Middle frontal gyrus (tissue), 1 donor: ENCODE results near the gene ANKRD36.
"Not testable (repeated sequence)": the region's sequence is repeated elsewhere in the genome, so short reads cannot be mapped to it uniquely, and the experiment has no call there.

Experiments
- DNase-seq: peaks from one replicate; pipeline ENCODE4 v3.0.0-alpha.2; 2015; ENCODE audit warnings: low spot score; ENCODE audit errors: extremely low spot score

ANKRD36 gene

GRCh38 chr2:97112320-97113049 is 468 bp upstream of the ANKRD36 start:
- DNase-seq: not testable (repeated sequence)

GRCh38 chr2:97113882-97114255 is 916 bp downstream of the ANKRD36 start:
- not testable (repeated sequence) for DNase-seq

GRCh38 chr2:97129090-97129489 is 16.1 kb downstream of the ANKRD36 start:
- DNase-seq: not testable (repeated sequence)

- DNase-seq: not testable (repeated sequence)
Measured at GRCh38 chr2:97144016-97144415, 31.1 kb downstream of the ANKRD36 start.

GRCh38 chr2:97166548-97166947 is 53.6 kb downstream of the ANKRD36 start:
- DNase-seq: not testable (repeated sequence)

GRCh38 chr2:97167938-97168337 is 55.0 kb downstream of the ANKRD36 start:
- not testable (repeated sequence) for DNase-seq

- not testable (repeated sequence) for DNase-seq
Measured at GRCh38 chr2:97168583-97168982, 55.6 kb downstream of the ANKRD36 start.

GRCh38 chr2:97180391-97180790 is 67.4 kb downstream of the ANKRD36 start:
- DNase-seq: not testable (repeated sequence)

- not testable (repeated sequence) for DNase-seq
Measured at GRCh38 chr2:97195349-97195748, 82.4 kb downstream of the ANKRD36 start.

GRCh38 chr2:97197251-97197650 is 84.3 kb downstream of the ANKRD36 start:
- not testable (repeated sequence) for DNase-seq

GRCh38 chr2:97200887-97201286 is 87.9 kb downstream of the ANKRD36 start:
- not testable (repeated sequence) for DNase-seq

- not testable (repeated sequence) for DNase-seq
Measured at GRCh38 chr2:97202643-97203250, 89.8 kb downstream of the ANKRD36 start.

GRCh38 chr2:97210325-97210724 is 97.4 kb downstream of the ANKRD36 start:
- no peak for DNase-seq

GRCh38 chr2:97215025-97215424 is 102.1 kb downstream of the ANKRD36 start:
- not testable (repeated sequence) for DNase-seq

- not testable (repeated sequence) for DNase-seq
Measured at GRCh38 chr2:97230848-97231585, 118.1 kb downstream of the ANKRD36 start.

- DNase-seq: not testable (repeated sequence)
Measured at GRCh38 chr2:97232981-97233380, 120.0 kb downstream of the ANKRD36 start.

GRCh38 chr2:97233660-97234295 is 120.8 kb downstream of the ANKRD36 start:
- not testable (repeated sequence) for DNase-seq

- DNase-seq: not testable (repeated sequence)
Measured at GRCh38 chr2:97261192-97261591, 148.2 kb downstream of the ANKRD36 start.

- not testable (repeated sequence) for DNase-seq
Measured at GRCh38 chr2:97266449-97266848, 153.5 kb downstream of the ANKRD36 start.

- peak; percentile 2 for DNase-seq
Measured at GRCh38 chr2:97267411-97268074, 154.6 kb downstream of the ANKRD36 start.

- DNase-seq: not testable (repeated sequence)
Measured at GRCh38 chr2:97268075-97268591, 155.2 kb downstream of the ANKRD36 start.
